ENCODE data around the gene CYP4X1.
"Not testable (repeated sequence)": the region's sequence is repeated elsewhere in the genome, so short reads cannot be mapped to it uniquely, and the experiment has no call there.

Gene CYP4X1, protein sequence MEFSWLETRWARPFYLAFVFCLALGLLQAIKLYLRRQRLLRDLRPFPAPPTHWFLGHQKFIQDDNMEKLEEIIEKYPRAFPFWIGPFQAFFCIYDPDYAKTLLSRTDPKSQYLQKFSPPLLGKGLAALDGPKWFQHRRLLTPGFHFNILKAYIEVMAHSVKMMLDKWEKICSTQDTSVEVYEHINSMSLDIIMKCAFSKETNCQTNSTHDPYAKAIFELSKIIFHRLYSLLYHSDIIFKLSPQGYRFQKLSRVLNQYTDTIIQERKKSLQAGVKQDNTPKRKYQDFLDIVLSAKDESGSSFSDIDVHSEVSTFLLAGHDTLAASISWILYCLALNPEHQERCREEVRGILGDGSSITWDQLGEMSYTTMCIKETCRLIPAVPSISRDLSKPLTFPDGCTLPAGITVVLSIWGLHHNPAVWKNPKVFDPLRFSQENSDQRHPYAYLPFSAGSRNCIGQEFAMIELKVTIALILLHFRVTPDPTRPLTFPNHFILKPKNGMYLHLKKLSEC

DNA sequence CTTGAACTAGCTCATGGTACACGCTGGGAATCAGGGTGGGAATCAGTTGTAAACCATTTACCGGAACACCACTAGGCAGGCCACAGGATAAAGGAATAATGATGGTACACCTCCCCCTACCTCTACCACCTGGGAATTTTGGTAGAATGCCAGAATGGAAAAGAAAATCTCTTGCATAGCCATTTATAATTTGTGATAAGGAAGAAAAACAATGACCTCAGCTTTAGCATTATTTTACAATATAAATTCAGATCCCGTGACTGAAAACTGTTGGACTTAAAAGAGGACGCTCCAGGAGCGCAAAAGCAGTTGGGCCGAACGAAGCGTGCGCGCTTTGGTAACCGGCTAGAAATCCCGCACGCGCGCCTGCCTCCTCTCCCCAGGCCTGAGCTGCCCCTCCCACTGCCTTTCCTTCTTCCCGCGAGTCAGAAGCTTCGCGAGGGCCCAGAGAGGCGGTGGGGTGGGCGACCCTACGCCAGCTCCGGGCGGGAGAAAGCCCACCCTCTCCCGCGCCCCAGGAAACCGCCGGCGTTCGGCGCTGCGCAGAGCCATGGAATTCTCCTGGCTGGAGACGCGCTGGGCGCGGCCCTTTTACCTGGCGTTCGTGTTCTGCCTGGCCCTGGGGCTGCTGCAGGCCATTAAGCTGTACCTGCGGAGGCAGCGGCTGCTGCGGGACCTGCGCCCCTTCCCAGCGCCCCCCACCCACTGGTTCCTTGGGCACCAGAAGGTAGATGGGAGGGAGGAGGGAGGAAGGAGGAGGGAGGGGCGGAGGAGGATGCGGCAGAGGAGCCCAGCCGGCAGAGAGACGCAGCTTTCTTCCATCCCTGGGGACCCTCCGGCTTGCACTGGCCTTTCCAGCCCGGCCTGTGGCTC is at the start of gene CYP4X1:
CYP4X1 (plus strand) TSS at position 402 of the 873 bp plus-strand sequence; CDS start at position 551, 149 bp downstream.
- no peak for DNase-seq (ENCODE audit: low read depth)
- H3K4me3 ChIP-seq (ENCODE audit: low read depth, low read length): no peak within 1 kb of the TSS
- TF ChIP-seq, protein P1, sequence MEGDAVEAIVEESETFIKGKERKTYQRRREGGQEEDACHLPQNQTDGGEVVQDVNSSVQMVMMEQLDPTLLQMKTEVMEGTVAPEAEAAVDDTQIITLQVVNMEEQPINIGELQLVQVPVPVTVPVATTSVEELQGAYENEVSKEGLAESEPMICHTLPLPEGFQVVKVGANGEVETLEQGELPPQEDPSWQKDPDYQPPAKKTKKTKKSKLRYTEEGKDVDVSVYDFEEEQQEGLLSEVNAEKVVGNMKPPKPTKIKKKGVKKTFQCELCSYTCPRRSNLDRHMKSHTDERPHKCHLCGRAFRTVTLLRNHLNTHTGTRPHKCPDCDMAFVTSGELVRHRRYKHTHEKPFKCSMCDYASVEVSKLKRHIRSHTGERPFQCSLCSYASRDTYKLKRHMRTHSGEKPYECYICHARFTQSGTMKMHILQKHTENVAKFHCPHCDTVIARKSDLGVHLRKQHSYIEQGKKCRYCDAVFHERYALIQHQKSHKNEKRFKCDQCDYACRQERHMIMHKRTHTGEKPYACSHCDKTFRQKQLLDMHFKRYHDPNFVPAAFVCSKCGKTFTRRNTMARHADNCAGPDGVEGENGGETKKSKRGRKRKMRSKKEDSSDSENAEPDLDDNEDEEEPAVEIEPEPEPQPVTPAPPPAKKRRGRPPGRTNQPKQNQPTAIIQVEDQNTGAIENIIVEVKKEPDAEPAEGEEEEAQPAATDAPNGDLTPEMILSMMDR (IDR thresholded peaks at IDR 0.05; ENCODE audit: insufficient read depth, low read depth, low read length, missing control alignments): no peak

DNA sequence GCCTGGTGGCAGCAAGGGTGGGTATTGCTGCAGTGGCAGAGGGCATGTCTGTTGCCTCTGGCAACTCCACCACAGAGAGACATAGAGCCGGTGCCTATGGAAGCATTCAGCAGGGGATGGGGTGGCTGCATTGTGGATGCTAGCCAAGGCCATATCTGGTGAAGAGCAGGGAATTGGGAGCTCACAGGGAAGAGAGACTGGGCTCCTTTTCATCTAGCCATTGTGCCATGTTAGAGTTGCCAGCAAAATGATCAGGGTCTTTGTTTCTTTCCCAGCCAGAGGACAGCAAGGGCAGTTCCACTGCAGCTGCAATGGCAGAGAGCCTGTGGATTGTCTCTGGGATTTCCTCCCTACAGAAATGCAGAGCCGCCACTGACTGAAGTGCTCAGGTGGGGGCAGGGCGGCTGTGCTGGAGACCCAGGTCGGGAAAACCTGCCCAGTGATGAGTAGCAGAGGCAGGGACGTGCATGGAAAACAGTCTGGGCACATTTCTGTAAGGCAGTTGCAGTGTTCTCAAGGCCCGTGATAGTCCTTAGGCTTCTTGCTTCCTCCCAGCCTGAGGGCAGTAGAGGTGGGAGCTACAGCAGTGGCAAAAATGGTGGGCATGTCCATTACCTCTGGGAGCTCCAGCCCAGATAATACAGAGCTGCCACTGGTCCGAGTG is 40.2 kb upstream of the CYP4X1 start:
- DNase-seq (ENCODE audit: low read depth): no peak
- no peak overlapping the region for H3K4me3 ChIP-seq (ENCODE audit: low read depth, low read length)
- TF ChIP-seq, protein P1 (IDR thresholded peaks at IDR 0.05; ENCODE audit: insufficient read depth, low read depth, low read length, missing control alignments): no peak

DNA sequence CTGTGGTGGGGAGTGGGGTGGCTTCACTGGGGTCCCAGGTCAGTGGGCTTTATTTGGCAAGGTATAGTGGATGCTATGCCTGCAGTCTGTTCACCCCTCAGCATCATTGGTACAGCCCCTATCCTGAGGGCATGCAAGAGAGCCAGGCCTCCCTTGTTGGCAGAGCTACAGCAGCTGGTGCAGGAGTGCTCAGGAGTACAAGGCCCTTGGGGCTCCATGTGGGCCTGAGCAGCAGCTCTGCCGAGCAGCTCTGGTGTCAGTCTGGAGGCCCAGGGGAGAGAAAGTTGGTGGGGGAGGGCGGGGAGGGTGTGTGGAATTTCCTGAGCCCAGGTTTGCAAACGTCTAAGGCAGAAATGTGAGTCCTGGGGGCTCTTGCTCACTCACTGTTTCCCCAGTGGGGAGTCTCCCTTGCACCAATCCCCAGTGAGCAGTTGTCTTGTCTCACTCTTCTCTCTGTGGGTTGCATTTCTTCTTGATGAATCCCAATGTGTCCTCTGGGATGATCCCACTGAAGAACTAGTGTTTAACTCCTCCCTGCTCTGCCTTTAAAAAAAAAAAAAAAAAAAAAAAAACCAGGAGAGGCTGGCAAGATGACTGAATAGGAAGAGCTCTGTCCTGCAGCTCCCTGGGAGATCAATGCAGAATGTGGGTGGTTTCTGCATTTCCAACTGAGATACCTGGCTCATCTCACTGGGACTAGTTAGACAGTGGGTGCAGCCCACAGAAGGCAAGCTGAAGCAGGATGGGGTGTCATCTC is 39.5 kb upstream of the CYP4X1 start:
- H3K4me3 ChIP-seq (ENCODE audit: low read depth, low read length): no peak overlapping the region
- TF ChIP-seq, protein P1 (IDR thresholded peaks at IDR 0.05; ENCODE audit: insufficient read depth, low read depth, low read length, missing control alignments): no peak
- no peak for DNase-seq (ENCODE audit: low read depth)

GRCh38 chr1:46990541-46990940 is 32.9 kb upstream of the CYP4X1 start:
- not testable (repeated sequence) for H3K4me3 ChIP-seq (ENCODE audit: low read depth, low read length); DNase-seq (ENCODE audit: low read depth)

- TF ChIP-seq, protein P1 (IDR thresholded peaks at IDR 0.05; ENCODE audit: insufficient read depth, low read depth, low read length, missing control alignments): no peak
- no peak for DNase-seq (ENCODE audit: low read depth)
- H3K4me3 ChIP-seq (ENCODE audit: low read depth, low read length): no peak overlapping the region
These were observed 32.2 kb upstream of the CYP4X1 start for GRCh38 chr1:46991083-46991923.

DNA sequence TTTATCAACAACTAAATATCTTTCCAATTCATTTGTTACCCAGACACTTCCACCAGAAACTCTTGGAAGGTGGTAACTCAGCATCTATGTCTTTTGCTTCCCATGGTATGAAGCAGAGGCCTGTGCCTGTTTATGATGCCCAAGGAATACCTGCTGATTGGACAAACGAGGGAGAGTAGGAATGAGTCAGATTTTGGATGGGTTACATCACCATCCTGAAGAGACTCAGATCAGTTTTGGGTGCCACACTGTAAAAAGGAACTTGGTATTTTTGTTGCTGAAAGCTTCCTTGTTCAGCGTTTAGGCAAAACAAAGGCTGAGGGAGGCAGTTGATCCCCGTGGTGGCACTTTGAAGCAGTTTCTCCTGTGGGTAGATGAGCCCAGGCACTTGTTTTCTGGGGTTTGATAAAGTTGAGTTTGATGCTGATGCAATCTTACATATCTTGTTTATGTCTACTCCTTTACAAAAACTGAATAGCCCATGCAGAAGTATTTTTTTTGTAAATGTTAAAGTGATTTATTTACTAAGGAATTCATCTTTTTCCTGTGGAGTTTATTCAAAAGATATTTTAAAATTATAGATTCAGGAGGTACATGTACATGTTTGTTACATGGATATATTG is 26.7 kb upstream of the CYP4X1 start:
- TF ChIP-seq, protein P1 (IDR thresholded peaks at IDR 0.05; ENCODE audit: insufficient read depth, low read depth, low read length, missing control alignments): no peak
- no peak for DNase-seq (ENCODE audit: low read depth)
- no peak overlapping the region for H3K4me3 ChIP-seq (ENCODE audit: low read depth, low read length)

Measured in GM12865 (cell line).